Trophoblast cell (in vitro differentiated cells and primary cell): ENCODE data around the gene PRKACB.

Experiments
- DNase-seq, 2 donors: peaks; one replicate each; pipeline ENCODE4 v3.0.0-alpha.2; 2016
- H2AFZ ChIP-seq: 2 replicates; pipeline ENCODE4 v1.6.1; 2013; ENCODE audit warnings: low read length, moderate library complexity, mild to moderate bottlenecking; ENCODE audit not compliant: insufficient read depth, poor library complexity
- H2AK5ac ChIP-seq: 2 replicates; pipeline ENCODE4 v1.6.1; 2013; ENCODE audit warnings: mild to moderate bottlenecking, low read length
- H2BK120ac ChIP-seq: 2 replicates; pipeline ENCODE4 v1.6.1; 2013; ENCODE audit warnings: low read length, mild to moderate bottlenecking, moderate library complexity; ENCODE audit not compliant: insufficient read depth, poor library complexity
- H2BK12ac ChIP-seq: 2 replicates; pipeline ENCODE4 v1.6.1; 2013; ENCODE audit warnings: mild to moderate bottlenecking, low read length, moderate library complexity
- H2BK5ac ChIP-seq: 2 replicates; pipeline ENCODE4 v1.6.1; 2013; ENCODE audit warnings: low read length, low read depth, moderate library complexity, mild to moderate bottlenecking; ENCODE audit not compliant: poor library complexity
- H3K14ac ChIP-seq: 2 replicates; pipeline ENCODE4 v1.6.1; 2013; ENCODE audit warnings: mild to moderate bottlenecking, low read length
- H3K18ac ChIP-seq: 2 replicates; pipeline ENCODE4 v1.6.1; 2013; ENCODE audit warnings: mild to moderate bottlenecking, low read length
- H3K23ac ChIP-seq: 2 replicates; pipeline ENCODE4 v1.6.1; 2013; ENCODE audit warnings: low read length
- H3K27ac ChIP-seq: 2 replicates; pipeline ENCODE4 v1.5.1; 2013; ENCODE audit warnings: low read depth, mild to moderate bottlenecking, inconsistent platforms, low read length, moderate library complexity
- H3K27me3 ChIP-seq: 2 replicates; pipeline ENCODE4 v1.6.1; 2013; ENCODE audit warnings: inconsistent platforms, mild to moderate bottlenecking, low read length, moderate library complexity; ENCODE audit not compliant: insufficient read depth
- H3K36me3 ChIP-seq, 2 experiments: 1 replicate in 1 of 2; 2 replicates in 1 of 2; pipeline ENCODE4 v1.6.1; 2013; ENCODE audit warnings: low read length in 2 of 2, mild to moderate bottlenecking in 2 of 2, moderate library complexity in 1 of 2; ENCODE audit not compliant: insufficient read depth in 2 of 2, control insufficient read depth in 1 of 2
- H3K4ac ChIP-seq: 2 replicates; pipeline ENCODE4 v1.6.1; 2013; ENCODE audit warnings: low read depth, mild to moderate bottlenecking, low read length, moderate library complexity
- H3K4me1 ChIP-seq, 2 experiments: 1 replicate in 1 of 2; 2 replicates in 1 of 2; pipeline ENCODE4 v1.6.1; 2013; ENCODE audit warnings: low read length in 2 of 2, mild to moderate bottlenecking in 2 of 2, moderate library complexity in 1 of 2; ENCODE audit not compliant: insufficient read depth in 2 of 2, control insufficient read depth in 1 of 2
- H3K4me2 ChIP-seq: 2 replicates; pipeline ENCODE4 v1.6.1; 2013; ENCODE audit warnings: inconsistent platforms, mild to moderate bottlenecking, low read length, moderate library complexity
- H3K4me3 ChIP-seq: 2 replicates; pipeline ENCODE4 v1.5.1; 2013; ENCODE audit warnings: mild to moderate bottlenecking, low read depth, low read length, inconsistent platforms
- H3K79me1 ChIP-seq: one replicate; pipeline ENCODE4 v1.6.1; 2013; ENCODE audit warnings: low read length
- H3K79me2 ChIP-seq: 2 replicates; pipeline ENCODE4 v1.6.1; 2013; ENCODE audit warnings: low read length, mild to moderate bottlenecking; ENCODE audit not compliant: control insufficient read depth, insufficient read depth, poor library complexity
- H3K9ac ChIP-seq: 2 replicates; pipeline ENCODE4 v1.6.1; 2013; ENCODE audit warnings: mild to moderate bottlenecking, low read length
- H3K9me3 ChIP-seq: 2 replicates; pipeline ENCODE4 v1.6.1; 2013; ENCODE audit warnings: low read depth, mild to moderate bottlenecking, control low read depth, inconsistent platforms, low read length; ENCODE audit not compliant: insufficient read depth
- H4K12ac ChIP-seq: 2 replicates; pipeline ENCODE4 v1.6.1; 2013; ENCODE audit warnings: low read depth, mild to moderate bottlenecking, low read length, moderate library complexity
- H4K8ac ChIP-seq: 2 replicates; pipeline ENCODE4 v1.6.1; 2013; ENCODE audit warnings: low read depth, mild to moderate bottlenecking, low read length, moderate library complexity
- H4K91ac ChIP-seq: one replicate; pipeline ENCODE4 v1.6.1; 2013; ENCODE audit warnings: low read depth, mild to moderate bottlenecking, low read length, moderate library complexity
- WGBS: extraction: QIAGEN DNeasy Blood & Tissue Kit; methylation state at CpG from one replicate; pipeline ENCODE4 v1.1.7; 2013; ENCODE audit warnings: missing lambda C conversion rate; ENCODE audit not compliant: insufficient read length, insufficient coverage; ENCODE audit errors: extremely low coverage; 5-methylcytosine and 5-hydroxymethylcytosine counted together

Gene PRKACB

GRCh38 chr1:84163123-84163931 is 19.3 kb downstream of the PRKACB start:
- no peaks in the 10 kb centered on the region for H3K79me1 ChIP-seq
- no peak overlapping the region for H3K27ac ChIP-seq
- WGBS, result no CpG with 5 or more reads among the region's 7 CpGs
- no peak overlapping the region for H3K23ac ChIP-seq
- no peak overlapping the region for H3K18ac ChIP-seq
- H3K9ac ChIP-seq, result no peak overlapping the region
- H3K79me2 ChIP-seq, result no peaks in the 10 kb centered on the region
- H3K4ac ChIP-seq, result no peak overlapping the region
- H4K91ac ChIP-seq, result no peak overlapping the region
- no peaks in the 10 kb centered on the region for H3K9me3 ChIP-seq
- H3K14ac ChIP-seq, result no peak overlapping the region
- H2AFZ ChIP-seq, result no peak overlapping the region
- no peak overlapping the region for H2BK120ac ChIP-seq
- H3K4me2 ChIP-seq, result no peak overlapping the region
- no peaks in the 10 kb centered on the region for H3K4me1 ChIP-seq
- H3K36me3 ChIP-seq, result no peaks in the 10 kb centered on the region
- H4K12ac ChIP-seq, result no peak overlapping the region
- H3K27me3 ChIP-seq, result no peaks in the 10 kb centered on the region
- H2BK5ac ChIP-seq, result no peak overlapping the region
- no peak overlapping the region for H2AK5ac ChIP-seq
- DNase-seq, result no peak
- no peak overlapping the region for H2BK12ac ChIP-seq
- no peak overlapping the region for H3K4me3 ChIP-seq
- no peak overlapping the region for H4K8ac ChIP-seq

GRCh38 chr1:84164161-84164560 is 20.1 kb downstream of the PRKACB start:
- Histone ChIP-seq H4K91ac (no peak overlapping the region), H3K9me3 (no peaks in the 10 kb centered on the region), H3K4me2 (no peak overlapping the region), H3K27ac (no peak overlapping the region), H3K9ac (no peak overlapping the region), H3K14ac (no peak overlapping the region), H4K12ac (no peak overlapping the region), H2BK12ac (no peak overlapping the region), H3K79me2 (no peaks in the 10 kb centered on the region), H3K79me1 (no peaks in the 10 kb centered on the region), H4K8ac (no peak overlapping the region), H2BK5ac (no peak overlapping the region), H3K36me3 (no peaks in the 10 kb centered on the region), H2AFZ (no peak overlapping the region), H2BK120ac (no peak overlapping the region), H3K4ac (no peak overlapping the region), H3K4me1 (no peaks in the 10 kb centered on the region), H3K4me3 (no peak overlapping the region), H3K23ac (no peak overlapping the region), H2AK5ac (no peak overlapping the region), H3K18ac (no peak overlapping the region), H3K27me3 (no peaks in the 10 kb centered on the region)
- WGBS, result no CpG with 5 or more reads among the region's 5 CpGs
- DNase-seq, result no peak

DNA sequence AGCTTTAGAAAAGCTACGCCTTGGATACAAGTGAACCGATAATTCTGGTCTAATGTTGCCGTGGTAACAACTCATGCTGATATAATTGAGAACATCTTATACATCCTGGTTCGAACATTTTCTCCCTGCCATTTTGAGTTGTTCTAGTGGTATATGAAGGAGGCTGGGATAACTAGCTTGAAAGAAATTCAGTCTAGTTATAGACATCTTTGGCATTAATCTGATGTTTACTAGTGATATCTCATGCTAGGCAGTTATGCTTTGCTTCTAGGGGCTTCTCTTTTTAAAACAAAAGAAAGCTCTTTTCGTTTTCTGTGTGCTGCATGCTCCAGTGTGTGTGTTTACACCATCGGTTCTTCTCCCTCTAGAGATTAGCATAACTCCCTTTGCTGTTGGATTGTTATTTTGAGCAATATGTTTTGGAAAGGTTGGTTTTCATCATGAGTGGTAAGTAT is 20.5 kb downstream of the PRKACB start:
- no CpG with 5 or more reads among the region's 6 CpGs for WGBS

DNA sequence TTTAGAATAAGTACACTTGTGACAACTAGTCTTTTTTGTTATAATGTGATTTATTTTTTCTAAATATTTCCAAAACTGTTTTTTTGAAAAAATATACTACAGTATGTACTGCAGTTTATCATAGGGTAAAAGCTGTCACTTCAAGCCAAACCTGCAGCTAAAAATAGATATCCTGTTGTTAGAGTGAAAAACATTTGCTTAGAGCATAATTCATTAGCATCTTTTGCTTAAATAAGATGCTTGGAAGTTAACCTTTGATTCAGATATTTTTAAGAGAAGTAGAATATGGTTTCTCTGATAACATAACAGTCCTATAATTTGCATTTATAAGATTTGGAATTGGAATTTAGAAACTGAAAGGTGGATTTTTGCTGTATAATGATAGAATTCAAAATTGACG is 21.5 kb downstream of the PRKACB start:
- H3K79me2 ChIP-seq, result no peaks in the 10 kb centered on the region
- no peak overlapping the region for H4K91ac ChIP-seq
- H3K9me3 ChIP-seq, result no peaks in the 10 kb centered on the region
- H2AFZ ChIP-seq, result no peak overlapping the region
- no peaks in the 10 kb centered on the region for H3K27me3 ChIP-seq
- H3K36me3 ChIP-seq, result no peaks in the 10 kb centered on the region
- no peak overlapping the region for H3K4ac ChIP-seq
- no peak overlapping the region for H4K12ac ChIP-seq
- no CpG with 5 or more reads among the region's 1 CpG for WGBS
- H3K4me1 ChIP-seq, result no peaks in the 10 kb centered on the region
- no peaks in the 10 kb centered on the region for H3K79me1 ChIP-seq
- no peak overlapping the region for H3K9ac ChIP-seq
- H3K23ac ChIP-seq, result no peak overlapping the region
- no peak overlapping the region for H2AK5ac ChIP-seq
- no peak overlapping the region for H3K18ac ChIP-seq
- H2BK12ac ChIP-seq, result no peak overlapping the region
- H3K14ac ChIP-seq, result no peak overlapping the region
- H2BK5ac ChIP-seq, result no peak overlapping the region
- H3K4me3 ChIP-seq, result no peak overlapping the region
- DNase-seq, result no peak
- H4K8ac ChIP-seq, result no peak overlapping the region
- H3K4me2 ChIP-seq, result no peak overlapping the region
- H3K27ac ChIP-seq, result no peak overlapping the region
- no peak overlapping the region for H2BK120ac ChIP-seq

More for the DNA sequence above, 20.5 kb downstream of the PRKACB start:
- H3K14ac ChIP-seq, result no peak overlapping the region
- H3K4me2 ChIP-seq, result no peak overlapping the region
- H2BK12ac ChIP-seq, result no peak overlapping the region
- no peak overlapping the region for H3K27ac ChIP-seq
- H2BK5ac ChIP-seq, result no peak overlapping the region
- H3K4me1 ChIP-seq, result no peaks in the 10 kb centered on the region
- H3K4ac ChIP-seq, result no peak overlapping the region
- no peak overlapping the region for H4K91ac ChIP-seq
- DNase-seq, result no peak
- no peak overlapping the region for H3K23ac ChIP-seq
- no peaks in the 10 kb centered on the region for H3K36me3 ChIP-seq
- no peak overlapping the region for H2AFZ ChIP-seq
- H3K4me3 ChIP-seq, result no peak overlapping the region
- no peak overlapping the region for H4K12ac ChIP-seq
- H2AK5ac ChIP-seq, result no peak overlapping the region
- no peak overlapping the region for H3K9ac ChIP-seq
- no peaks in the 10 kb centered on the region for H3K9me3 ChIP-seq
- H4K8ac ChIP-seq, result no peak overlapping the region
- H3K79me1 ChIP-seq, result no peaks in the 10 kb centered on the region
- H3K79me2 ChIP-seq, result no peaks in the 10 kb centered on the region
- H3K18ac ChIP-seq, result no peak overlapping the region
- no peaks in the 10 kb centered on the region for H3K27me3 ChIP-seq
- no peak overlapping the region for H2BK120ac ChIP-seq
